GM12891 (cell line): ENCODE data around the gene FBXL7.

Experiments
- POLR2A ChIP-seq: IDR thresholded peaks from 2 replicates; pipeline ENCODE4 v1.6.1; 2011; ENCODE audit warnings: low read depth, low read length, control low read depth
- POLR2AphosphoS5 ChIP-seq: IDR thresholded peaks from 2 replicates; pipeline ENCODE4 v1.6.1; 2011; ENCODE audit warnings: low read depth, low read length, control low read depth
- SPI1 ChIP-seq: IDR thresholded peaks from 2 replicates; pipeline ENCODE4 v1.6.1; 2011; ENCODE audit warnings: low read depth, low read length, control low read depth
- TAF1 ChIP-seq: IDR thresholded peaks from 2 replicates; pipeline ENCODE4 v1.6.1; 2011; ENCODE audit warnings: low read depth, low read length, control low read depth

- TF ChIP-seq TAF1 (no peak), POLR2A (no peak), SPI1 (no peak), POLR2AphosphoS5 (no peak)
Observed at GRCh38 chr5:15638296-15638695, 138.3 kb downstream of the FBXL7 start.
